Activated T-helper 9 cell treated with anti-CD3 and anti-CD28 coated beads, Interleukin-2, amount 50 U/mL, for 16 hours (primary cell): ENCODE results near the gene C3.

Experiments
- DNase-seq: peaks from one replicate; pipeline ENCODE4 v3.0.0-alpha.2; 2020; ENCODE audit warnings: low read depth

Gene C3

GRCh38 chr19:6730941-6731670 is 10.7 kb upstream of the C3 start:
- no peak for DNase-seq

GRCh38 chr19:6730153-6730804 is 9.8 kb upstream of the C3 start:
- no peak for DNase-seq

- no peak for DNase-seq
These were observed 9.2 kb upstream of the C3 start for GRCh38 chr19:6729573-6730152.

GRCh38 chr19:6728346-6728745 is 7.9 kb upstream of the C3 start:
- DNase-seq, result no peak

- DNase-seq, result no peak
These were observed 5.2 kb upstream of the C3 start for GRCh38 chr19:6725513-6726231.

GRCh38 chr19:6724631-6725492 is 4.4 kb upstream of the C3 start:
- DNase-seq, result no peak

GRCh38 chr19:6723738-6724137 is 3.3 kb upstream of the C3 start:
- no peak for DNase-seq

GRCh38 chr19:6723108-6723618 is 2.7 kb upstream of the C3 start:
- DNase-seq, result no peak

GRCh38 chr19:6721773-6722172 is 1.3 kb upstream of the C3 start:
- no peak for DNase-seq

- DNase-seq, result no peak
These were observed 656 bp upstream of the C3 start for GRCh38 chr19:6721138-6721474.

GRCh38 chr19:6719992-6720368 is 470 bp downstream of the C3 start:
- DNase-seq, result no peak

- no peak for DNase-seq
These were observed 949 bp downstream of the C3 start for GRCh38 chr19:6719540-6719861.

GRCh38 chr19:6718741-6719539 is 1.5 kb downstream of the C3 start:
- no peak for DNase-seq

- DNase-seq, result no peak
These were observed 2.2 kb downstream of the C3 start for GRCh38 chr19:6718111-6718740.

GRCh38 chr19:6717441-6717971 is 2.9 kb downstream of the C3 start:
- no peak for DNase-seq

- DNase-seq, result no peak
These were observed 3.4 kb downstream of the C3 start for GRCh38 chr19:6717036-6717435.

- no peak for DNase-seq
These were observed 3.9 kb downstream of the C3 start for GRCh38 chr19:6716610-6716970.

- no peak for DNase-seq
These were observed 5.5 kb downstream of the C3 start for GRCh38 chr19:6714749-6715555.
